Kidney (tissue), 14 donors: ENCODE results near the gene TSPO2. TPM values are rescaled to one million over a fixed set of nuclear protein-coding genes. Genes with fewer than 3 reads are reported as not detected.

ENCODE experiments used
- DNase-seq, 5 donors: peaks; one replicate each; pipeline ENCODE4 v3.0.0-alpha.2; 2013 to 2020
- FAIRE-seq: peaks from 2 replicates; lab custom pipeline; 2012; peaks lifted over from hg19 to GRCh38; lab: Jason Lieb, UNC
- H3K27ac ChIP-seq, 2 donors: one replicate each; pipeline ENCODE4 v1.7.0; 2013; ENCODE audit warnings: low read depth in 2 of 2, low read length in 2 of 2, inconsistent platforms in 1 of 2
- H3K27me3 ChIP-seq: one replicate; pipeline ENCODE4 v1.7.1; 2013; ENCODE audit warnings: low read length, inconsistent platforms; ENCODE audit not compliant: control insufficient read depth, insufficient read depth
- H3K36me3 ChIP-seq, 3 donors: one replicate each; pipeline versions ENCODE4 v1.7.0 to v1.7.1; 2013; ENCODE audit warnings: low read length in 3 of 3, control low read depth in 1 of 3, inconsistent platforms in 1 of 3; ENCODE audit not compliant: insufficient read depth in 3 of 3, control insufficient read depth in 2 of 3
- H3K4me1 ChIP-seq, 3 donors: one replicate each; pipeline versions ENCODE4 v1.7.0 to v1.7.1; 2013; ENCODE audit warnings: low read length in 3 of 3, inconsistent platforms in 1 of 3, low read depth in 1 of 3; ENCODE audit not compliant: control insufficient read depth in 2 of 3, insufficient read depth in 2 of 3
- H3K4me3 ChIP-seq, 3 donors: one replicate each; pipeline versions ENCODE4 v1.7.0 to v1.8.1; 2013; ENCODE audit warnings: low read length in 3 of 3, control low read depth in 1 of 3, inconsistent platforms in 1 of 3
- H3K9ac ChIP-seq, 3 donors: one replicate each; pipeline versions ENCODE4 v1.7.0 to v1.7.1; 2013; ENCODE audit warnings: low read length in 3 of 3, control low read depth in 1 of 3, inconsistent platforms in 1 of 3
- H3K9me3 ChIP-seq, 3 donors: one replicate each; pipeline versions ENCODE4 v1.7.0 to v1.7.1; 2013; ENCODE audit warnings: low read length in 3 of 3, control low read depth in 1 of 3, inconsistent platforms in 1 of 3; ENCODE audit not compliant: control insufficient read depth in 2 of 3, insufficient read depth in 1 of 3
- intact Hi-C: fragments of 100-400 bp; cut with DNase I; formaldehyde crosslinking; loops from one replicate; pipeline ENCODE4 v1.11.1; 2022
- polyA plus RNA-seq: library from polyadenylated mRNA; stranded (reverse); fragments of 350-450 nt; fragmentation: Illumina TruSeq; extraction: RNeasy Lipid Tissue Mini Kit (QIAGEN cat#74804); gene quantifications from one replicate; pipeline ENCODE4 v1.2.3, GENCODE V29; 2014; ENCODE audit warnings: low read depth, low replicate concordance; ENCODE audit not compliant: insufficient read depth
- total RNA-seq: library from RNA; stranded (reverse); fragmentation: NEBNext Ultra II Directional; extraction: Animal tissue kit (Norgen Biotek cat#: 25700); gene quantifications from one replicate; pipeline ENCODE4 v1.2.1, GENCODE V29; 2021
- TF ChIP-seq, protein P1 (sequence below): IDR thresholded peaks from 3 replicates; pipeline ENCODE4 v1.5.1; 2012; ENCODE audit warnings: mild to moderate bottlenecking, moderate library complexity, borderline replicate concordance; ENCODE audit not compliant: insufficient read depth; ENCODE audit errors: extremely low read depth
- donor health status: control.
- donor health status: control.
- donor health status: control.
- donor health status: control.
- donor health status: control.
- donor health status: DM: yes; HTN: yes; CAD: no.
- donor health status: Normal renal cell carcinoma (clear cell type).

The TSPO2 gene
- total and polyA plus RNA-seq, 2 donors from 2014 or later, result 0.44 to 0.88 TPM

GRCh38 chr6:41008011-41008410 is 34.3 kb upstream of the TSPO2 start:
- Histone ChIP-seq H3K36me3 (no peaks in the 10 kb centered on the region), H3K27me3 (no peaks in the 10 kb centered on the region), H3K9ac (no peak overlapping the region), H3K27ac (no peak overlapping the region), H3K9me3 (no peaks in the 10 kb centered on the region), H3K4me3 (no peak overlapping the region), H3K4me1 (peaks cover 0 to 4% (median 0%) of the 10 kb centered on the region in 3 donors)
- TF ChIP-seq, protein P1, sequence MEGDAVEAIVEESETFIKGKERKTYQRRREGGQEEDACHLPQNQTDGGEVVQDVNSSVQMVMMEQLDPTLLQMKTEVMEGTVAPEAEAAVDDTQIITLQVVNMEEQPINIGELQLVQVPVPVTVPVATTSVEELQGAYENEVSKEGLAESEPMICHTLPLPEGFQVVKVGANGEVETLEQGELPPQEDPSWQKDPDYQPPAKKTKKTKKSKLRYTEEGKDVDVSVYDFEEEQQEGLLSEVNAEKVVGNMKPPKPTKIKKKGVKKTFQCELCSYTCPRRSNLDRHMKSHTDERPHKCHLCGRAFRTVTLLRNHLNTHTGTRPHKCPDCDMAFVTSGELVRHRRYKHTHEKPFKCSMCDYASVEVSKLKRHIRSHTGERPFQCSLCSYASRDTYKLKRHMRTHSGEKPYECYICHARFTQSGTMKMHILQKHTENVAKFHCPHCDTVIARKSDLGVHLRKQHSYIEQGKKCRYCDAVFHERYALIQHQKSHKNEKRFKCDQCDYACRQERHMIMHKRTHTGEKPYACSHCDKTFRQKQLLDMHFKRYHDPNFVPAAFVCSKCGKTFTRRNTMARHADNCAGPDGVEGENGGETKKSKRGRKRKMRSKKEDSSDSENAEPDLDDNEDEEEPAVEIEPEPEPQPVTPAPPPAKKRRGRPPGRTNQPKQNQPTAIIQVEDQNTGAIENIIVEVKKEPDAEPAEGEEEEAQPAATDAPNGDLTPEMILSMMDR, result no peak
- intact Hi-C loops, result no loop called here
- FAIRE-seq (no peak), DNase-seq (no peak)

- DNase-seq (no peak), FAIRE-seq (no peak)
- Histone ChIP-seq H3K9ac (no peak overlapping the region), H3K4me1 (peaks cover 0 to 11% (median 4%) of the 10 kb centered on the region in 3 donors), H3K4me3 (no peak overlapping the region), H3K36me3 (no peaks in the 10 kb centered on the region), H3K27ac (no peak overlapping the region), H3K27me3 (no peaks in the 10 kb centered on the region), H3K9me3 (no peaks in the 10 kb centered on the region)
- intact Hi-C loops, result no loop called here
- TF ChIP-seq, protein P1, result no peak
Measured at GRCh38 chr6:41009669-41010068, 32.6 kb upstream of the TSPO2 start.

DNA sequence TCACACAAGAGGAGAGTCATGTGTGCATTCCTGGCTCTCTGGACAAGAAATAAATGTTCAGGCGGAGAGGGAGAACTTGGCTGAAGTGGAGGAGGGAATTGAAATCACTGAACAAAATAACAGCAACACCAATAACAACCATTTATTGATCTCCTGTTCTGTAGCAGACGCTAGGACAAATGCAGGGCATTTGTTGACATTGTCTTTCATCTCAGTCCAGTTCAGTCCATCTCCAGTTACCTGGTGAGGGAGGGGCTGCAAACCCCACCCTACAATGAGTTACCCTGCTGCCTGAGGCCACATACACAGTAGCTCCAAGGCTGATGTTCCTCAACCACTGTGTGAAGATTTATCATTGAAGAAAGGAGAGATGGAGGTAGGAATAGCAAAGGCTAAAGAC is 30.6 kb upstream of the TSPO2 start:
- H3K4me3 ChIP-seq, result no peak overlapping the region
- H3K36me3 ChIP-seq, result no peaks in the 10 kb centered on the region
- intact Hi-C loops, result no loop called here
- no peak overlapping the region for H3K9ac ChIP-seq
- no peak for FAIRE-seq
- peaks cover 0 to 11% (median 4%) of the 10 kb centered on the region in 3 donors for H3K4me1 ChIP-seq
- DNase-seq, result no peak
- H3K27ac ChIP-seq, result no peak overlapping the region
- no peaks in the 10 kb centered on the region for H3K9me3 ChIP-seq
- TF ChIP-seq, protein P1, result no peak
- no peaks in the 10 kb centered on the region for H3K27me3 ChIP-seq

- intact Hi-C loops, result no loop called here
- no peaks in the 10 kb centered on the region for H3K27me3 ChIP-seq
- no peak for DNase-seq
- FAIRE-seq, result peak; percentile 88
- peak overlapping the region in 1 of 3 donors; percentile 1 for H3K4me3 ChIP-seq
- TF ChIP-seq, protein P1, result no peak
- peaks cover 0 to 11% (median 4%) of the 10 kb centered on the region in 3 donors for H3K4me1 ChIP-seq
- H3K36me3 ChIP-seq, result no peaks in the 10 kb centered on the region
- H3K9ac ChIP-seq, result peak overlapping the region in 1 of 3 donors; percentile 48
- peak overlapping the region; percentile 25 to 59 for H3K27ac ChIP-seq
- H3K9me3 ChIP-seq, result no peaks in the 10 kb centered on the region
Measured at GRCh38 chr6:41013466-41014153, 28.7 kb upstream of the TSPO2 start.
